ENCODE measurements around the gene GRM2.

Gene GRM2

GRCh38 chr3:51692980-51693395, 13.9 kb upstream of the GRM2 start:
- H3K4me3 ChIP-seq (ENCODE audit: low read depth, low read length) = no peak overlapping the region
- TF ChIP-seq CTCF (IDR thresholded peaks at IDR 0.05; ENCODE audit: low read depth, low read length, missing control alignments) = no peak
- no peak for DNase-seq (ENCODE audit: low read depth)

GRCh38 chr3:51696954-51697353, 9.9 kb upstream of the GRM2 start:
- no peak overlapping the region for H3K4me3 ChIP-seq (ENCODE audit: low read depth, low read length)
- no peak for DNase-seq (ENCODE audit: low read depth)
- no peak for TF ChIP-seq CTCF (IDR thresholded peaks at IDR 0.05; ENCODE audit: low read depth, low read length, missing control alignments)

- TF ChIP-seq CTCF (IDR thresholded peaks at IDR 0.05; ENCODE audit: low read depth, low read length, missing control alignments) = no peak
- DNase-seq (ENCODE audit: low read depth) = no peak
- H3K4me3 ChIP-seq (ENCODE audit: low read depth, low read length) = no peak overlapping the region
Measured at GRCh38 chr3:51698209-51698608, 8.7 kb upstream of the GRM2 start.

GRCh38 chr3:51700403-51700802, 6.5 kb upstream of the GRM2 start:
- no peak for TF ChIP-seq CTCF (IDR thresholded peaks at IDR 0.05; ENCODE audit: low read depth, low read length, missing control alignments)
- DNase-seq (ENCODE audit: low read depth) = no peak
- H3K4me3 ChIP-seq (ENCODE audit: low read depth, low read length) = no peak overlapping the region

GRCh38 chr3:51702156-51702555, 4.7 kb upstream of the GRM2 start:
- no peak for DNase-seq (ENCODE audit: low read depth)
- TF ChIP-seq CTCF (IDR thresholded peaks at IDR 0.05; ENCODE audit: low read depth, low read length, missing control alignments) = no peak
- no peak overlapping the region for H3K4me3 ChIP-seq (ENCODE audit: low read depth, low read length)

GRCh38 chr3:51703068-51703760, 3.7 kb upstream of the GRM2 start:
- TF ChIP-seq CTCF (IDR thresholded peaks at IDR 0.05; ENCODE audit: low read depth, low read length, missing control alignments) = no peak
- DNase-seq (ENCODE audit: low read depth) = no peak
- no peak overlapping the region for H3K4me3 ChIP-seq (ENCODE audit: low read depth, low read length)
